Femur (tissue), 1 donor: ENCODE data around the gene PPP2R2C.

Experiments used
- DNase-seq: peaks from one replicate; pipeline ENCODE4 v3.0.0-alpha.2; 2017

Gene PPP2R2C

DNA sequence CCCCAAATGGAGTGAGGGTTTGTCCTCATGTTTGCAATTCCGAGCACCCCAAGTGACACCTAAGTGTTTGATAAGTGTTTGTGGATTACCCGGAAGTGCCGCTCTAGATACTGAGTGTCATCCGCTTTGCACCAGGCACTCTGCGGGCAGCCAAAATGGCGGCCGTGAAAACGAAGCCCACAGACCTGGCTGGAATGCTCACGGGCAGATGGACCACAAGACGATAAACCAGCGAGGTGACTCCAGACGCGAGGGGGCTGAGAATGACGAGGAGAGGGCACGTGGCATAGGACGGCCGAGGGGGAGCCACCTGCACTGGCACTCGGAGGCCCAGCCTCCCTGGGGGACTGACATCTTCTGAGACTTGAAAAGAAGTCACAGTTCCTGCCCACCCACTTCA lies 51.0 kb downstream of the PPP2R2C start:
- DNase-seq: no peak

DNA sequence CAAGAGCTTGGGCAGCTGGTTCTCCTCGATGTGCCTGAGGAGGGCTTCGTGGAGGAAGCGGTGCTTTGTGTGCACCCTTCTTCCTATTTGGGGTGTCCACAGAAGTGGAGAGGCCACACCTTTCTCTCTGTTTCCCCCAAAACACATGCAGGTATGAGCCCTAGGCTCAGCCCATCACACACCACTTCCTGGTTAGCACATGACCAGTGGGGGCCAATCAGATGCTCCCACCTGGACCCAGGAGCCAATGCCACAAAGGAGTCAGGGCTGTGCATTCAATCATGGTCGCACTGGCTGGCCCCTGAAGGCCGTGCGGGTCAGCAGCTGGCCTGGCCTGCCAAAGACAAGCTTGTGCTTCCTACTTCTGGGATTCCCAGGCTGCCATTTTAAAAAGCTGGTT lies 51.4 kb downstream of the PPP2R2C start:
- no peak for DNase-seq

DNA sequence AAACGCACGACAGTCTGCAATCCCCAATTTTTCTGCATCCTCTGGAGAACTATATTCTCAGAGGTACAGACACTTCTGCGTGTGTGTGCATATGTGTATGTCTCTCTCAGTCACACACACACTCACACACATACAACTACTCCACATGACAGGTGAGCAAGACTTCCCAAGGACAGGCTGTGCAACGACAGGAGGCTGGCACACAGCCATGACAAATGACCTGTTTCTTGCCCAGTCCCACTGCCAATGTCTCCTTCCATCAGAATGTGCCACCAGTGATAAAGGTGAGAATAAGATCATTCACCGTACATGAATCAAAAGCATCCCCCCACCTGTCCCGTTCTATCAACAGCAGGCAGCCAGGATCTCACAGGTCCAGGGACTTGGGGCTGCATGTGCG lies 52.4 kb downstream of the PPP2R2C start:
- DNase-seq: no peak

DNA sequence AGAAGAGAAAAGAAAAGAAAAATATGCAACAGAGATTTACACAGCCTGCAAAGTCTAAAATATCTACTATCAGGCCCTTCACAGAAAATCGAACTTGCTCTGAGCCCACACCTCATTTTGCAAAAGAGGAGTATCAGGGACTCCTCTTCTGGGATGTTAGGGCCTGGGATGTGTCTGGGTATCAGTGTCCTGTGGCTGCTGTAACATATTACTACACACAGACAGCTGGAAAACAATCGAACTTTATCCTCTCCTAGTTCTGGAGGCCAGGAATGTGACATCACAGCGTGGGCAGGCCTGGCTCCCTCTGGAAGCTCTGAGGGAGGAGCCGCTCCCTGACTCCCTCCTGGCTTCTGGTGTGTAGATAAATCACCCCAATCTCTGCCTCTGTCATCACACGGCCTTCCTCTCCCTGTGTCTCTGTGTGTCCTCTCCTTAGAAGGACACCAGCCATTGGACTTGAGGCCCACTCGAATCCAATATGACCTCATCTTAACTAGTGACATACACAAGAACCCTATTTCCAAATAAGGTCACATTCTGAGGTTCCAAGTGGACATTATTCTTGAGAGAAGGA lies 52.9 kb downstream of the PPP2R2C start:
- no peak for DNase-seq

- no peak for DNase-seq
Measured at GRCh38 chr4:6418193-6418755, 54.1 kb downstream of the PPP2R2C start.

- DNase-seq: no peak
Measured at GRCh38 chr4:6417516-6418050, 54.8 kb downstream of the PPP2R2C start.

DNA sequence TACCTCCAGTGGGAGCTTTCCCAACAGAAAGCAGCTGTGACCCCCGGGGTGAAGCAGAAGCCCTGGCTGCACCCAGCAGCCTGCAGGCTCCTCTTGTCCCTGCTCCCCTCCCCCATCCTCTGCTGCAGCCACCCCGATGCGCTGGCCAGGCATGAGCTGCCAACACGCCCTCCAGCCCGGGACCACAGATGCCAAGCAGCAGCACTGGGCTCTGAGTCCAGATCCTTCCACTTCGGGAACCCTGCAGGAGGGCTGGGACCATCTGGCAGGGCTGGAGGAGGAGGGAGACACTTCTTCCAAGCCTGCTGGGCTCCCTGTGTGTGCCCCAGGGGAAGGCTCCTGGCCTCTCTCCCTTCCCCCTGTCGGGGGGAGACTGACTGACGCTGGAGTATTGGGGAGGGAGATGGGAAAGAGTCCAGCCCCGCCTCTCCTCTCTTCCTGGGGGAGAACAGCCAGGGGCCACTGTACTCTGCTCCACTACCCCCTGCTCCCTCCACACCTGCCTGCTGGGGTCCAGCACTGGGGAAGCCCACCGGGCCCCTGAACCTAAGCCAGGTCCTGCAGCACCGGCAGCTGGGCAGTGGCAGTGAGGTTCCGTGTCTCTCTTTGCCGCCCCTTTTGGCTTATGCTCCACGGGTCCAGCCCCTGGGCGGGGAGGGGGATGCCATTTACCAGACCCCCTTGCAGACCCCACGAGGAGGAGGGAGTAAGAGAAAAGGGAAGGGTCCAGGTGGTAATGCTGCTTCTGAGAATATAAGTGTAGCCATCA lies 55.7 kb downstream of the PPP2R2C start:
- no peak for DNase-seq

DNA sequence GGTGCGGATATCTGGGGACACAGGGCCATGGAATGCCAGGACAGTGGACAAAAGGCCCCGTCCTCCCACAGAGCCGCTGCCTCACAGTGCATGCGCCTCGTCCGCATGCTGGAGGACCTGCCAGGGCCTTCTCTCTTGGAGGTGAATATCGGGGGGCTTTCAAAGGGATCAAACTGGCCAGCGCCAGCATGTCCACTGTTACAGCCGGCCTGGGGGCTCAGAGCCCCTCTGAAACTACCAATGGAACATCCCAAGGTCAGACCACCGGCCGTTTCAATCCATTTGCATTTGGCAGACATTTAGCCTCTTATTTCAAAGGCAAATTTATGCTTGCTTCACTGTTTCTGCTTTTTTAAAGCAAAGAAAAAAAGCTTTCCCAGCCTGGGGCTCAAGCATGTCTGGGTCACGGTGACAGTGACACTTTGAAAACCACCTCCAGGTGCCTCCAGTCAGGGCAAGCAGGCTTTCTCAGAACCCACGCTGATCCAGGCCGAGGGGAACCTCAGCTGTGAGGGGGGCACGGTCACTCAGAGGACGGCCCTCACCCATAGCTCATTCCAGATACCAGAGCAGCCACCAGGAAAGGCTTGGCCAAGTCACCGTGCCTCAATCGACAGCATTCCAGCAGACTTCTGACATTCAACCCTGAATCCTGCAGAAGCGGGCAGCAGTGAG lies 57.2 kb downstream of the PPP2R2C start:
- DNase-seq: no peak

GRCh38 chr4:6414578-6414977 lies 57.8 kb downstream of the PPP2R2C start:
- no peak for DNase-seq

GRCh38 chr4:6410664-6411063 lies 61.8 kb downstream of the PPP2R2C start:
- no peak for DNase-seq

GRCh38 chr4:6410068-6410467 lies 62.3 kb downstream of the PPP2R2C start:
- no peak for DNase-seq

DNA sequence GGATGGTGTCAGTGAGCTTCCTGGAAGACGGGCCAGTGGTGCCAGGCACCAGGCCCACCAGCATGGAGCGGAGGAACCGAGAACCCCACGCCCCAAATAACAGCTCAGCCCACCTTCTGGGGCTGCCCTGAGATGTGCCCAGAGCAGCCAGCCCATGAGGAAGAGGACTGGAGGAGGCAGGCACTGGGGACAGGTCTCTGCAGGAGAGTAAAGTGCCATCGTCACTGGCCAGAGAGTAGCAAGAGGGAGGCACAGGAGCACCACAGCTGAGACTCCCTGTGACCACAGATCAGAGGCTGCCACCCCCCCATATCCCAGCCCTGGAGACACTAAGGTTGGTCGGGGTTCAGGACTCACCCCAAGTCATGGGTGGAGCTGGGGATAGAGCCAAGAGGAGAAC lies 63.0 kb downstream of the PPP2R2C start:
- DNase-seq: no peak

DNA sequence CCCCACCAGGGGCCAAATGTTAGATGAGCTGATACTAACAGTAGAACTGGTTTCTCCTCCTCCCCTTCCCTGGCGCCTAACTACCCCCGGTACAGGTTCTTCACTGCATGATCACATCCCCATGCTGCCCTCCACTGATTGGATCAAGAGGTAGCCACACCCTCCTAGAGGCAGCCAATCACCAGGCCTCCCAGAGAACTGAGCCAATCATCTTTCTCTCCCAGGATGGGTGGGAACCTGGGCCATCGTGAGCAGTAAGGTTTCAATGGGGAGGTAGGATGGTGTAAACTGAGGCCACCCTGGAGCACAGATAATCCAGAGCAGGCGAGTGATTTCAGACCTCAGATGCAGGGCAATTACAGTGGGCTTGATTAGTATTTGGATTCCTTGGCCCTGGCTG lies 64.2 kb downstream of the PPP2R2C start:
- no peak for DNase-seq

DNA sequence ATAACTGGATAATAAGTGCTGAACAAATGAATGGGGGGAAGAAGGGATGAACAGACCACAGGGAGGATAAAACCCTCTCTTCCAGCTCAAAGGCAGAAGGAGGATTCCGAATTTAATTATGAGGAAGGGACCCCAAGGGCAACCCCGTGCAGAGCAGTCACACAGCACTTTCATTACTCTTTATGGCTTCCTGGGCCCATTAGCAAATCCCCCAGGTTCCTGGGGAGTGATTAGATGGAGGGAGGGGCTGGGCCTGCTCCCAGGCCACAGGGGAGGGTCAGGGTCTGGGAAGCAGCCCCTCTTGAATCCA lies 67.1 kb downstream of the PPP2R2C start:
- DNase-seq: no peak

GRCh38 chr4:6404611-6405396 lies 67.6 kb downstream of the PPP2R2C start:
- no peak for DNase-seq

DNA sequence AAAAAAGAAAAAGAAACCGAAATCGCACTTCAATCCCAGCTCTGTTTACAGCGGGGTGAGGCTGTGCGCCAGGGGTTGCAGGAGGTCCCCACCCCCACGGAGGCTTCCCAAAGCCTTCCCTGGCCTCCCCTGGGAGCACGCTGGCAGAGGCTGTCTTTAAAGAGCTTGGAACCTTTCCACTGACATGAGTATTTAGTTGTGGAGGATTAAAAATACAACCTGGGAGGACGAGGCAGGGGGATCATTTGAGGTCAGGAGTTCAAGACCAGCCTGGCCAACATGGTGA lies 69.1 kb downstream of the PPP2R2C start:
- DNase-seq: no peak

DNA sequence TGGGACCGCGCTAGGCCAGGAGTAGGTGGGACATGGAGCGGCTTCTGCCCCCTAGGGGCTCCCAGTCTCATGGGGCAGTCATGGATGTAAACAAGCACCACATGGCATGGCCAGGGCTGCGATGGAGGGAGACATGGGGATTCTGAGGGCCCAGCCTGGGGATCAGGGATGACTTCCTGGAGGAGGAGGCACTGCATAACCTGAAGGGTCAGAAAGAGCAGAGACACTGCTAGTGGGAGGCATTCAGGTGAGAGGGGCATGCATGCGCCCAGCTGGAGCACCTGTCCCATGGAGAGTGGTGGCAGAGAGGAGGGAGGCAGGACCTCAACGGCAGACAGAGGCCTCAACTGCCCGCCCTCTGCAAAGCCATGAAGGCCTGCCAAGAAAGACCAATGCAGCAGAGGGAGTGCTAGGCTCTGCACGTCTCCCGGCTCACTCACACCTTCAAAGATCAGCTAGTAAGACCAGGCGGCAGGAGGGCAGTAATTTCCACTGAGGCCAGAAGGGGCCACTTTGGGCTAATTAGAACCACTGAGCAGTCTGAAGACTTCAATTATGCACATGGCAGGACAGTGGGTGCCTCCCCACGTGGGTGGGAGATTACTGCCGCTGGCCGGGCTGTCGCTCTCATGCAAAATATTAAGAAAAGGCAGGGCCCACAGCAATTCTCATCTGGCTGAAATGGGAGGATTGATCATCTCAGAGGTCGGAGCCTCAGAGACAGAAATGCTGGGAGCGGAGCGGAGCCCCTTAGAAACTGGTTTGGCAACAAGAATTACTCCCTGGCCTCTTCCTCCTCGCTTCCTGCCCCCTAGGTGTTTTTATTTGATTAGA lies 69.6 kb downstream of the PPP2R2C start:
- no peak for DNase-seq

- DNase-seq: no peak
Measured at GRCh38 chr4:6401797-6402196, 70.6 kb downstream of the PPP2R2C start.

DNA sequence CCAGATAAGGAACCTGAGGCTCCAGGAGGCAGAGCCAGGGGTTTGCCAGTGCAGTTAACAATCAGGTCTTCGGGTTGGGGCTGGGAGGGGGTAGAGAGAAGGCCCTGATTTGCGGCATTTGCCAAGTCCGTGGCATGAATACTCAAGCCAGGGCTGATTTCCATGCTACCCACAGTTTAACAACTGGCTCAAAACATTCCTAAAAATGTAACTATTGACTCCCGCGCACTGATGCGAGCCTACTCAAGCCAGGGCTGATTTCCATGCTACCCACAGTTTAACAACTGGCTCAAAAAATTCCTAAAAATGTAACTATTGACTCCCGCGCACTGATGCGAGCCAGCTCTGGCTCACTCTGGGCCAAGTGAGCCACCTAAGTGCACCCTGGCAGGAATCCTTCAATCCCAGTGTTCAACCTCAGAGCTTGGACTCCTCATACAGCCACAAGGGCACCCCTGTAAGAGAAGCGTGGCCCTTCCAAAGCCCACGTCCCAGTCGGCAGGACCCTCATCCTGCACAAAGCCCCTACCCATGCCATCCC lies 75.6 kb downstream of the PPP2R2C start:
- no peak for DNase-seq

DNA sequence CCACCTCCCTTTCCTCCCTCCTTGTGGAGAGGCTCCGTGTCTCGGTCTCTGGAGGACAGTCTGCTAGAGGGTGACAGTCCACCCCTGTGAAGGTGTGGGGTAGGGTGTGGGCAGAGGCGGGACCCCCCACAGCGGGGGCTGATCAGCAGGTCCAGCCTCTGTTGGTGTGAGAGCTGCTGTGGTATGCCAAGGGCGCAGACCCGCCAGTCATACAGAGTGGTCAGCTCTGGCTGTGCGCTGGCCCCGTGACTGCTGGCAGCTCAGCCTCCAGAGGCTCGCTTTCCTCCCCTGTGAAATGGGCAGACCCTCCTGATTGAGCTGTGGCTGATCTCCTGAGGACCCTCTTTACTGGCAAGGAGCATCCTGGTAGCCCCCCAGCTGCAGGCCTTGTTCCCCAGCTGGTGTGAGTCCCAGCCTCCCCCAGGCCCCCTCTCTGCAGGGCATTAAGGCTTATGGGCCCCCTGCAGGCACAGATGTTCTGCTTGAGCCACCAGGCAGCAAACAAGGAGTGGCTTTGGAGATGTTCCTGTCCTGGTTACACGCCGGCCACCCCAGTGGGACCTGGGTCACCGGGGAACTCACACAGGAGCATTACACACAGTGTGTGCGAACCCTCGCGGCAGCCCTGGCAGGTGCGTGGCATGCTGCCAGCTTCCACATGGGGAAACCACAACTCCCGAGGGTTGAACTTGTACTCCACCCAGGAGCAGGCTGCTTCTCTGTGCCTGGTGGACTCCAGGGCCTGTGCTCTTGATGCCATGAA lies 76.8 kb downstream of the PPP2R2C start:
- no peak for DNase-seq

DNA sequence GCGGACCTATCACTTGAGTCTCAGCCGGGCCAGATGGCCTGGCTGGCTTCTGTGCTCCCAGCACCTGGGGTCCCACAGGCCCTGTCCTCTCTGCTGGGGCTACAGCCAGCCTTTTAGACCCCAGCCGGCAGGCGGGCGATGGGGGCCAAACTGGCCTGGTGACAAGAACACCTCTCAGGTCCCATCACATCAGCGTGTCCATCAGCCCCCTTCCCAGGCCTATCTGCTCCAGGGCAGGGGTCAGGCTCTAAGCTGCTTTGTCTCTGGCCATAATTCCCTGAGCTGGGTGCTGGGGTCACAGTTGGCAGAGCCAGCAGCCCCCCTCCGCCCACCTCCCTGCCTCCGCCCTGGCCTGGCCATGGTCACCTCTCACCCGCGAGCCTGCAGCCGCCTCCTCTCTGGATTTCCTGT lies 77.7 kb downstream of the PPP2R2C start:
- no peak for DNase-seq
